ENCODE measurements around the gene KCNAB1. TPM values are rescaled to one million over a fixed set of nuclear protein-coding genes. Genes with fewer than 3 reads are reported as not detected.

The KCNAB1 gene
- total and polyA plus RNA-seq, 2 donors (not counting 1 experiment from before 2014, with no cell fraction given): not detected

GRCh38 chr3:156132313-156132712 is 11.9 kb downstream of the KCNAB1 start:
- ChIA-PET POLR2A (no interaction called here), CTCF (no interaction called here)
- H3K9me3 ChIP-seq (ENCODE audit: control extremely low read depth in 1 of 3, control insufficient read depth in 2 of 3, insufficient read depth in 1 of 3, low read length in 2 of 3): no peaks in the 10 kb centered on the region
- H3K36me3 ChIP-seq (replicated peaks in 1 of 2; ENCODE audit: control extremely low read depth in 1 of 2, control insufficient read depth in 1 of 2, extremely low read depth in 1 of 2, insufficient read depth in 2 of 2, low read length in 1 of 2): no peaks in the 10 kb centered on the region
- TF ChIP-seq EZH2 (IDR thresholded peaks at IDR 0.05; ENCODE audit: borderline replicate concordance, insufficient read depth, low read depth, low read length, poor library complexity, severe bottlenecking) (no peak), CTCF (IDR thresholded peaks at IDR 0.05) (no peak)
- Mint-ChIP-seq H3K9me3 (ENCODE audit: insufficient read depth) (no peaks in the 10 kb centered on the region), H3K27ac (no peak overlapping the region), H3K27me3 (peaks cover 20% of the 10 kb centered on the region), H3K4me3 (no peak overlapping the region), H3K4me1 (no peaks in the 10 kb centered on the region)
- no peaks in the 10 kb centered on the region for H3K27me3 ChIP-seq (replicated peaks in 1 of 4; ENCODE audit: control extremely low read depth in 1 of 4, control insufficient read depth in 3 of 4, insufficient read depth in 4 of 4, low read length in 3 of 4)
- no peak for DNase-seq
- no peak overlapping the region for H3K4me2 ChIP-seq (replicated peaks; ENCODE audit: low read depth, low read length, poor library complexity, severe bottlenecking)
- H3K4me1 ChIP-seq (ENCODE audit: control insufficient read depth in 2 of 2, insufficient read depth in 2 of 2, low read length in 2 of 2): no peaks in the 10 kb centered on the region
- no peak overlapping the region for H3K4me3 ChIP-seq (ENCODE audit: control extremely low read depth in 1 of 5, extremely low read depth in 1 of 5, insufficient read depth in 1 of 5, low read depth in 2 of 5, low read length in 4 of 5)
- H3K9ac ChIP-seq (ENCODE audit: low read length): no peak overlapping the region
- intact Hi-C loops (cut with micrococcal nuclease): no loop called here
- H3K27ac ChIP-seq (ENCODE audit: low read length in 2 of 2): no peak overlapping the region
- no peaks in the 10 kb centered on the region for H4K20me1 ChIP-seq (ENCODE audit: control insufficient read depth, insufficient read depth, low read length, poor library complexity, severe bottlenecking)
- ATAC-seq (ENCODE audit: low read depth): no peak
- WGBS (ENCODE audit: insufficient coverage): 100% methylated on average over 1 of the region's 1 CpG
- H2AFZ ChIP-seq (ENCODE audit: insufficient read depth, low read depth, low read length, poor library complexity, severe bottlenecking): no peak overlapping the region
- H3K79me2 ChIP-seq (ENCODE audit: control insufficient read depth, insufficient read depth, low read length): no peaks in the 10 kb centered on the region

DNA sequence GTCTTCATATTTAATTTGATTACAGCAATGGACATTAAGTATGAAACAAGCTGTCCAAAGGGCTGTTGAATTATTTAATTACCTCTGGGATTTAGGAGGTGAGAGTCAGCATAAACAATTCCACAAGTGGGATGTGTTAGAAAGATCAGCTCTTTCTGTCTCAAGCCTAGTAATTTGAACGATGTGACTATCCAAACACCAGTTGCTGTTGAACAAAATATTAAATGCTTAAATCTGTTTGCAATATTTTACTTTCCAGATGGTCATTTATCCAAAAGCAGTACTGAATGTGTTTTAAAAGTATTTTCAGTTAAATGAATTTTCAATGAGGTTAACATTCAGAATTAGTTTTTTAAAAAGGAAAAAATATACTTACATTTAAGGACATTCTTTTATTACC is 12.7 kb downstream of the KCNAB1 start:
- WGBS (ENCODE audit: insufficient coverage): no CpG with 5 or more reads among the region's 1 CpG
- Mint-ChIP-seq H3K27ac (no peak overlapping the region), H3K9me3 (ENCODE audit: insufficient read depth) (no peaks in the 10 kb centered on the region), H3K27me3 (peaks cover 24% of the 10 kb centered on the region), H3K4me3 (no peak overlapping the region), H3K4me1 (no peaks in the 10 kb centered on the region)
- H3K9me3 ChIP-seq (ENCODE audit: control extremely low read depth in 1 of 3, control insufficient read depth in 2 of 3, insufficient read depth in 1 of 3, low read length in 2 of 3): no peaks in the 10 kb centered on the region
- no peak for TF ChIP-seq CTCF (IDR thresholded peaks at IDR 0.05)
- TF ChIP-seq EZH2 (IDR thresholded peaks at IDR 0.05; ENCODE audit: borderline replicate concordance, insufficient read depth, low read depth, low read length, poor library complexity, severe bottlenecking): no peak
- no peak overlapping the region for H3K27ac ChIP-seq (ENCODE audit: low read length in 2 of 2)
- no peak for DNase-seq
- POLR2A ChIA-PET: no interaction called here
- no peak overlapping the region for H3K4me2 ChIP-seq (replicated peaks; ENCODE audit: low read depth, low read length, poor library complexity, severe bottlenecking)
- H3K9ac ChIP-seq (ENCODE audit: low read length): no peak overlapping the region
- ATAC-seq (ENCODE audit: low read depth): no peak
- CTCF ChIA-PET: no interaction called here
- H3K36me3 ChIP-seq (replicated peaks in 1 of 2; ENCODE audit: control extremely low read depth in 1 of 2, control insufficient read depth in 1 of 2, extremely low read depth in 1 of 2, insufficient read depth in 2 of 2, low read length in 1 of 2): no peaks in the 10 kb centered on the region
- no peak overlapping the region for H2AFZ ChIP-seq (ENCODE audit: insufficient read depth, low read depth, low read length, poor library complexity, severe bottlenecking)
- intact Hi-C loops (cut with micrococcal nuclease): no loop called here
- no peaks in the 10 kb centered on the region for H4K20me1 ChIP-seq (ENCODE audit: control insufficient read depth, insufficient read depth, low read length, poor library complexity, severe bottlenecking)
- no peak overlapping the region for H3K4me3 ChIP-seq (ENCODE audit: control extremely low read depth in 1 of 5, extremely low read depth in 1 of 5, insufficient read depth in 1 of 5, low read depth in 2 of 5, low read length in 4 of 5)
- H3K27me3 ChIP-seq (replicated peaks in 1 of 4; ENCODE audit: control extremely low read depth in 1 of 4, control insufficient read depth in 3 of 4, insufficient read depth in 4 of 4, low read length in 3 of 4): no peaks in the 10 kb centered on the region
- no peaks in the 10 kb centered on the region for H3K79me2 ChIP-seq (ENCODE audit: control insufficient read depth, insufficient read depth, low read length)
- H3K4me1 ChIP-seq (ENCODE audit: control insufficient read depth in 2 of 2, insufficient read depth in 2 of 2, low read length in 2 of 2): no peaks in the 10 kb centered on the region

All from B cell (primary cell).